Fibroblast of lung (primary cell): ENCODE data around the gene POLQ. TPM values are rescaled to one million over a fixed set of nuclear protein-coding genes. Genes with fewer than 3 reads are reported as not detected.

Source experiments
- polyA plus RNA-seq, 2 donors: library from polyadenylated mRNA; depleted of rRNA in 1 of 2; stranded (reverse) in 1 of 2; unstranded in 1 of 2; fragments of >200 nt; gene quantifications; 2 replicates each; pipeline ENCODE4 v1.2.1, GENCODE V29; 2011 to 2012; ENCODE audit warnings: missing spikeins in 1 of 2
- total RNA-seq: library from RNA; depleted of rRNA; stranded (reverse); fragments of >200 nt; gene quantifications from 2 replicates; pipeline ENCODE4 v1.2.1, GENCODE V29; 2014

The POLQ gene
- total and polyA plus RNA-seq, 2 donors (not counting 1 experiment from before 2014, with no cell fraction given): 1.1 to 4.1 TPM

Other genes with a start within 250 kb of the POLQ start
- not detected in 2 replicates for gene ARGFX, start 22.0 kb upstream of the POLQ start, total RNA-seq
- gene ARGFX, start 22.0 kb upstream of the POLQ start, polyA plus RNA-seq: not detected in 2 replicates
- gene FBXO40, start 47.4 kb upstream of the POLQ start, total RNA-seq: not detected in 2 replicates
- gene FBXO40, start 47.4 kb upstream of the POLQ start, polyA plus RNA-seq: not detected in 2 replicates
- gene HCLS1, start 114.9 kb upstream of the POLQ start, total RNA-seq: 0.51 and 0.66 TPM in 2 replicates
- 0.40 and 7.7 TPM in 2 replicates for gene HCLS1, start 114.9 kb upstream of the POLQ start, polyA plus RNA-seq
- 46.7 and 68.7 TPM in 2 replicates for gene GOLGB1, start 203.8 kb upstream of the POLQ start, total RNA-seq
- 15.8 and 24.7 TPM in 2 replicates for gene GOLGB1, start 203.8 kb upstream of the POLQ start, polyA plus RNA-seq